Measurements from ENCODE around the gene KMT2B.

- no peak for TF ChIP-seq POLR2A (IDR thresholded peaks at IDR 0.05)
- TF ChIP-seq, protein P1, sequence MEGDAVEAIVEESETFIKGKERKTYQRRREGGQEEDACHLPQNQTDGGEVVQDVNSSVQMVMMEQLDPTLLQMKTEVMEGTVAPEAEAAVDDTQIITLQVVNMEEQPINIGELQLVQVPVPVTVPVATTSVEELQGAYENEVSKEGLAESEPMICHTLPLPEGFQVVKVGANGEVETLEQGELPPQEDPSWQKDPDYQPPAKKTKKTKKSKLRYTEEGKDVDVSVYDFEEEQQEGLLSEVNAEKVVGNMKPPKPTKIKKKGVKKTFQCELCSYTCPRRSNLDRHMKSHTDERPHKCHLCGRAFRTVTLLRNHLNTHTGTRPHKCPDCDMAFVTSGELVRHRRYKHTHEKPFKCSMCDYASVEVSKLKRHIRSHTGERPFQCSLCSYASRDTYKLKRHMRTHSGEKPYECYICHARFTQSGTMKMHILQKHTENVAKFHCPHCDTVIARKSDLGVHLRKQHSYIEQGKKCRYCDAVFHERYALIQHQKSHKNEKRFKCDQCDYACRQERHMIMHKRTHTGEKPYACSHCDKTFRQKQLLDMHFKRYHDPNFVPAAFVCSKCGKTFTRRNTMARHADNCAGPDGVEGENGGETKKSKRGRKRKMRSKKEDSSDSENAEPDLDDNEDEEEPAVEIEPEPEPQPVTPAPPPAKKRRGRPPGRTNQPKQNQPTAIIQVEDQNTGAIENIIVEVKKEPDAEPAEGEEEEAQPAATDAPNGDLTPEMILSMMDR (IDR thresholded peaks at IDR 0.05), result no peak
Measured at GRCh38 chr19:35777961-35778360, 60.2 kb downstream of the KMT2B start.
